HEK293 (cell line): Measurements from ENCODE around the gene EOGT.
A peak's percentile ranks its signal among the peaks of the same experiment; 100 is the strongest.

Experiments used
- HIC1 ChIP-seq: fragments of 450-650 bp; formaldehyde crosslinking; IDR thresholded peaks from 2 replicates; pipeline ENCODE4 v1.5.1; 2016; ENCODE audit warnings: missing biosample characterization, missing genetic modification characterization
- HOXC10 ChIP-seq: sonication (generic); formaldehyde crosslinking; IDR thresholded peaks from 2 replicates; pipeline ENCODE4 v1.8.1; 2023; ENCODE audit warnings: mild to moderate bottlenecking, missing genetic modification reagents
- INSM2 ChIP-seq: fragments of 450-650 bp; formaldehyde crosslinking; IDR thresholded peaks from 2 replicates; pipeline ENCODE4 v1.5.1; 2016; ENCODE audit warnings: missing biosample characterization, missing genetic modification characterization
- KLF7 ChIP-seq: fragments of 450-650 bp; formaldehyde crosslinking; IDR thresholded peaks from 2 replicates; pipeline ENCODE4 v1.5.1; 2016; ENCODE audit warnings: missing biosample characterization, missing genetic modification characterization, borderline replicate concordance
- PATZ1 ChIP-seq: fragments of 450-650 bp; formaldehyde crosslinking; IDR thresholded peaks from 2 replicates; pipeline ENCODE4 v1.5.1; 2016; ENCODE audit warnings: missing biosample characterization, missing genetic modification characterization
- PRDM2 ChIP-seq: fragments of 450-650 bp; formaldehyde crosslinking; IDR thresholded peaks from 2 replicates; pipeline ENCODE4 v1.5.1; 2016; ENCODE audit warnings: missing biosample characterization, missing genetic modification characterization, borderline replicate concordance
- SETDB1 ChIP-seq: IDR thresholded peaks from one replicate; pipeline ENCODE4 v1.6.1; 2017; ENCODE audit warnings: mild to moderate bottlenecking, low read length, moderate library complexity, mixed read lengths; ENCODE audit not compliant: insufficient read length
- TCF7L2 ChIP-seq: IDR thresholded peaks from 2 replicates; pipeline ENCODE4 v1.6.1; 2011; ENCODE audit warnings: low read depth, mild to moderate bottlenecking, inconsistent platforms, low read length, moderate library complexity, borderline replicate concordance
- ZBTB11 ChIP-seq: fragments of 450-650 bp; formaldehyde crosslinking; conservative IDR thresholded peaks from 2 replicates; pipeline ENCODE4 v1.5.1; 2016; ENCODE audit warnings: low read depth, missing biosample characterization, missing genetic modification characterization
- ZBTB20 ChIP-seq: fragments of 450-650 bp; formaldehyde crosslinking; IDR thresholded peaks from 2 replicates; pipeline ENCODE4 v1.5.1; 2016; ENCODE audit warnings: missing biosample characterization, missing genetic modification characterization
- ZEB2 ChIP-seq: fragments of 450-650 bp; formaldehyde crosslinking; IDR thresholded peaks from 2 replicates; pipeline ENCODE4 v1.5.1; 2016; ENCODE audit warnings: missing biosample characterization, missing genetic modification characterization
- ZNF10 ChIP-seq: fragments of 450-650 bp; formaldehyde crosslinking; IDR thresholded peaks from 2 replicates; pipeline ENCODE4 v1.5.1; 2017; ENCODE audit warnings: missing biosample characterization, missing genetic modification characterization
- ZNF157 ChIP-seq: fragments of 450-650 bp; formaldehyde crosslinking; IDR thresholded peaks from 2 replicates; pipeline ENCODE4 v1.5.1; 2016; ENCODE audit warnings: missing biosample characterization, missing genetic modification characterization
- ZNF248 ChIP-seq: fragments of 450-650 bp; formaldehyde crosslinking; IDR thresholded peaks from 2 replicates; pipeline ENCODE4 v1.5.1; 2017; ENCODE audit warnings: missing biosample characterization, missing genetic modification characterization
- ZNF335 ChIP-seq: fragments of 450-650 bp; formaldehyde crosslinking; conservative IDR thresholded peaks from 2 replicates; pipeline ENCODE4 v1.5.1; 2016; ENCODE audit warnings: missing biosample characterization, missing genetic modification characterization
- ZNF529 ChIP-seq: fragments of 450-650 bp; formaldehyde crosslinking; IDR thresholded peaks from 2 replicates; pipeline ENCODE4 v1.5.1; 2017; ENCODE audit warnings: missing genetic modification characterization, missing biosample characterization; ENCODE audit not compliant: insufficient replicate concordance
- ZNF561 ChIP-seq: fragments of 450-650 bp; IDR thresholded peaks from 2 replicates; pipeline ENCODE4 v1.5.1; 2018; ENCODE audit warnings: missing biosample characterization, missing genetic modification characterization, borderline replicate concordance
- ZNF658 ChIP-seq: fragments of 450-650 bp; formaldehyde crosslinking; IDR thresholded peaks from 2 replicates; pipeline ENCODE4; 2016; ENCODE audit warnings: missing biosample characterization, missing genetic modification characterization
- ZNF747 ChIP-seq: fragments of 450-650 bp; formaldehyde crosslinking; IDR thresholded peaks from 2 replicates; pipeline ENCODE4 v1.5.1; 2016; ENCODE audit warnings: missing biosample characterization, missing genetic modification characterization
- TF ChIP-seq, protein P1 (sequence below): fragments of 450-650 bp; IDR thresholded peaks from 2 replicates; pipeline ENCODE4 v1.5.1; 2018; ENCODE audit warnings: missing biosample characterization, missing genetic modification characterization

EOGT gene

GRCh38 chr3:69013253-69014021 is at the start of gene EOGT (continued):
- no peak for TF ChIP-seq INSM2
- no peak for TF ChIP-seq PRDM2
- TF ChIP-seq ZNF561 (tag by site-specific recombination) = peak; percentile 65; the same call in 1 of the 2 replicates
- TF ChIP-seq ZBTB20 (tag by site-specific recombination) = peak; percentile 93
- no peak for TF ChIP-seq ZNF658
- TF ChIP-seq SETDB1 = peak; percentile 42
- no peak for TF ChIP-seq ZNF747 (tag by site-specific recombination)
- TF ChIP-seq ZNF529 (tag by site-specific recombination) = no peak
- TF ChIP-seq ZEB2 (tag by site-specific recombination) = peak; percentile 88
- TF ChIP-seq KLF7 (tag by site-specific recombination) = no peak
- TF ChIP-seq ZNF157 (tag by site-specific recombination) = no peak
- no peak for TF ChIP-seq HOXC10
- TF ChIP-seq ZNF10 (tag by site-specific recombination) = 0 out of 2 replicates have a peak, but pooled peaks have one; percentile 2
- 0 out of 2 replicates have a peak, but pooled peaks have one; percentile 47 for TF ChIP-seq PATZ1
- TF ChIP-seq, protein P1, sequence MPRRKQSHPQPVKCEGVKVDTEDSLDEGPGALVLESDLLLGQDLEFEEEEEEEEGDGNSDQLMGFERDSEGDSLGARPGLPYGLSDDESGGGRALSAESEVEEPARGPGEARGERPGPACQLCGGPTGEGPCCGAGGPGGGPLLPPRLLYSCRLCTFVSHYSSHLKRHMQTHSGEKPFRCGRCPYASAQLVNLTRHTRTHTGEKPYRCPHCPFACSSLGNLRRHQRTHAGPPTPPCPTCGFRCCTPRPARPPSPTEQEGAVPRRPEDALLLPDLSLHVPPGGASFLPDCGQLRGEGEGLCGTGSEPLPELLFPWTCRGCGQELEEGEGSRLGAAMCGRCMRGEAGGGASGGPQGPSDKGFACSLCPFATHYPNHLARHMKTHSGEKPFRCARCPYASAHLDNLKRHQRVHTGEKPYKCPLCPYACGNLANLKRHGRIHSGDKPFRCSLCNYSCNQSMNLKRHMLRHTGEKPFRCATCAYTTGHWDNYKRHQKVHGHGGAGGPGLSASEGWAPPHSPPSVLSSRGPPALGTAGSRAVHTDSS = no peak
- TF ChIP-seq TCF7L2 = no peak
- peak; percentile 73 for TF ChIP-seq ZNF335 (tag by site-specific recombination)
- TF ChIP-seq ZNF248 (tag by site-specific recombination) = no peak
- peak; percentile 81 for TF ChIP-seq ZBTB11 (tag by site-specific recombination)
- TF ChIP-seq HIC1 (tag by site-specific recombination) = no peak
